Ovary (tissue), 9 donors: ENCODE measurements around the gene BZW1. TPM values are rescaled to one million over a fixed set of nuclear protein-coding genes. Genes with fewer than 3 reads are reported as not detected.
"Not testable (repeated sequence)": the region's sequence is repeated elsewhere in the genome, so short reads cannot be mapped to it uniquely, and the experiment has no call there.

Experiments
- DNase-seq, 5 donors: peaks; one replicate each; pipeline ENCODE4 v3.0.0-alpha.2; 2019 to 2020
- H3K27ac ChIP-seq, 2 donors: fragments of 200-600 bp; one replicate each; pipeline versions ENCODE4 v1.5.1 to v1.8.0; 2019 to 2022
- H3K27me3 ChIP-seq: fragments of 200-600 bp; one replicate; pipeline ENCODE4 v1.8.0; 2022
- H3K36me3 ChIP-seq: fragments of 200-600 bp; sonication (generic); one replicate; pipeline ENCODE4 v1.5.1; 2019
- H3K4me1 ChIP-seq: one replicate; pipeline ENCODE4 v1.8.1; 2013; ENCODE audit warnings: mild to moderate bottlenecking, moderate library complexity; ENCODE audit not compliant: insufficient read depth
- H3K4me3 ChIP-seq: fragments of 200-600 bp; sonication (generic); one replicate; pipeline ENCODE4 v1.5.1; 2017
- H3K9me3 ChIP-seq, 2 donors: fragments of 200-600 bp in 1 of 2; sonication (generic) in 1 of 2; one replicate each; pipeline versions ENCODE4 v1.5.1 to v1.8.1; 2013 to 2019; ENCODE audit warnings: mild to moderate bottlenecking in 1 of 2, moderate library complexity in 1 of 2
- EP300 ChIP-seq: sonication (generic); formaldehyde crosslinking; IDR thresholded peaks from one replicate; pipeline ENCODE4 v1.6.1; 2017; ENCODE audit warnings: antibody characterized with exemption
- POLR2A ChIP-seq: fragments of 450-650 bp; IDR thresholded peaks from one replicate; pipeline ENCODE4 v1.6.1; 2017; ENCODE audit warnings: antibody characterized with exemption, mild to moderate bottlenecking, moderate library complexity
- WGBS, 3 donors: extraction: QIAGEN DNeasy Blood & Tissue Kit in 1 of 3; methylation state at CpG; one replicate each; pipeline versions ENCODE4 v1.1.5 to v1.1.7; 2013 to 2017; 5-methylcytosine and 5-hydroxymethylcytosine counted together
- intact Hi-C, 4 donors: fragments of 100-400 bp; cut with DNase I; formaldehyde crosslinking; loops; one replicate each; pipeline versions ENCODE4 v1.11.0 to v1.15.1; 2022 to 2023
- polyA plus RNA-seq, 2 donors: library from polyadenylated mRNA; stranded (reverse); fragments of 200-250 nt in 1 of 2; fragments of 350-450 nt in 1 of 2; fragmentation: Illumina TruSeq in 1 of 2; extraction: RNeasy Lipid Tissue Mini Kit (QIAGEN cat#74804) in 1 of 2; gene quantifications; one replicate each; pipeline ENCODE4 v1.2.3, GENCODE V29; 2013 to 2014
- total RNA-seq, 7 donors: library from RNA; depleted of rRNA in 2 of 7; stranded (reverse); fragments of >200 nt in 2 of 7; fragmentation: NEBNext Ultra II Directional in 3 of 7; extraction: Animal tissue kit (Norgen Biotek cat#: 25700) in 3 of 7; gene quantifications; one replicate each; pipeline versions ENCODE4 v1.1.0 to v1.2.4, GENCODE V29; 2016 to 2023
- TF ChIP-seq, protein P1 (sequence below), 3 donors: fragments of 450-650 bp in 2 of 3; fragments of 200-600 bp in 1 of 3; IDR thresholded peaks; one replicate each; pipeline versions ENCODE4 v1.5.1 to v1.8.0; 2016 to 2022; ENCODE audit warnings: antibody characterized with exemption in 3 of 3, mild to moderate bottlenecking in 1 of 3
- donor health status: DM: no; HTN: no; CAD: no; lungs with moderate emphysema.
- donor health status: DM: no; HTN: no; CAD: no.
- donor health status: Bipolar disorder and iron deficiency.
- donor health status: DM: yes; HTN: yes; CAD: no.
- donor health status: DM: no; HTN: no; CAD: no.
- donor health status: DM: yes; HTN: yes; CAD: no.

Gene BZW1
- total and polyA plus RNA-seq, 9 donors: 47.0 to 278 (median 134) TPM

DNA sequence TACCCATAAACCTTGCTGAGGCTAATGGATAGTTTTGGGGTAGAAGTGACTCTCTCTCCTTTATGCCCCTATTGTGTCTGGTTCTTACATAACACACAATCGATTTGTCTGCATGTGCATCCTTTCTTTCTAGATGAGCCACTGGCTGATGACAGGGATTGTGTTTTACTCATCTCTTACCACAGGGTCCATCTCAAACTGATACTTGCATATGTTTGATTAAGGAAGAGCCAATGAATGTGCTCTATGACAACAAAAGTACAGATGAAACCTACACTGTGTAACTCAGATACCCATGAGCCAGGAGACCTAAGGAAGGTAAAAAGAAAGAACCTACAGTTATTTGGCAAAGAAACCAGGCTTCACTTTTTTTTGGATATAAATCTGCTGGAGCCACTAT lies 13.2 kb upstream of the BZW1 start:
- no peak overlapping the region for H3K4me3 ChIP-seq
- no peaks in the 10 kb centered on the region for H3K27me3 ChIP-seq
- H3K9me3 ChIP-seq: no peaks in the 10 kb centered on the region
- DNase-seq: no peak
- peaks cover 5% of the 10 kb centered on the region for H3K4me1 ChIP-seq
- no peaks in the 10 kb centered on the region for H3K36me3 ChIP-seq
- no peak for TF ChIP-seq POLR2A
- TF ChIP-seq EP300: no peak
- TF ChIP-seq, protein P1, sequence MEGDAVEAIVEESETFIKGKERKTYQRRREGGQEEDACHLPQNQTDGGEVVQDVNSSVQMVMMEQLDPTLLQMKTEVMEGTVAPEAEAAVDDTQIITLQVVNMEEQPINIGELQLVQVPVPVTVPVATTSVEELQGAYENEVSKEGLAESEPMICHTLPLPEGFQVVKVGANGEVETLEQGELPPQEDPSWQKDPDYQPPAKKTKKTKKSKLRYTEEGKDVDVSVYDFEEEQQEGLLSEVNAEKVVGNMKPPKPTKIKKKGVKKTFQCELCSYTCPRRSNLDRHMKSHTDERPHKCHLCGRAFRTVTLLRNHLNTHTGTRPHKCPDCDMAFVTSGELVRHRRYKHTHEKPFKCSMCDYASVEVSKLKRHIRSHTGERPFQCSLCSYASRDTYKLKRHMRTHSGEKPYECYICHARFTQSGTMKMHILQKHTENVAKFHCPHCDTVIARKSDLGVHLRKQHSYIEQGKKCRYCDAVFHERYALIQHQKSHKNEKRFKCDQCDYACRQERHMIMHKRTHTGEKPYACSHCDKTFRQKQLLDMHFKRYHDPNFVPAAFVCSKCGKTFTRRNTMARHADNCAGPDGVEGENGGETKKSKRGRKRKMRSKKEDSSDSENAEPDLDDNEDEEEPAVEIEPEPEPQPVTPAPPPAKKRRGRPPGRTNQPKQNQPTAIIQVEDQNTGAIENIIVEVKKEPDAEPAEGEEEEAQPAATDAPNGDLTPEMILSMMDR (IDR thresholded peaks at IDR 0.05): no peak
- intact Hi-C loops: loop anchor here in 1 of 4 donors (10.0 kb wide), 1 partner anchor 54 kb away; no protein-coding TSS in a partner anchor
- H3K27ac ChIP-seq: no peak overlapping the region
- 86 to 98% (median 92%) methylated on average over 1 of the region's 1 CpG for WGBS, 3 donors

DNA sequence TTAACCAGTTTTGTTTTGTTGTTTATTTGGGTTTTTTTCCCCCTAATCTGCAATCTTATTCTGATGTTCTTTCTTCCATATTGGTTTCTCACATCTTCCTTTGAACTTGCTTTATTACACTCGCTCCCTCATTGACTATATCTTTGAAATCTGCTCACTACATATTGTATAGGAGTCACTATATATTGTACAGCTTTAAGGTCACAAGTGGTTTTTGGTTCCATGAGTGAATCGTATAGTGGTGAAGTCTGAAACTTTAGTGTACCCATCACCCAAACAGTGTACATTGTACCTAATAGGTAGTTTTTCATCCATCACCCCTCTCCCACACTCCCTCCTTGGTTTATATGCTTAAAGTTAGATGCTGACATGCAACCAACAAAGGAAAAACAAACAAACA lies 11.3 kb upstream of the BZW1 start:
- no peak overlapping the region for H3K4me3 ChIP-seq
- TF ChIP-seq, protein P1 (IDR thresholded peaks at IDR 0.05): no peak
- no peak for TF ChIP-seq POLR2A
- no peak for TF ChIP-seq EP300
- no peaks in the 10 kb centered on the region for H3K27me3 ChIP-seq
- no peak for DNase-seq
- H3K36me3 ChIP-seq: no peaks in the 10 kb centered on the region
- WGBS, 3 donors: 92 to 94% (median 94%) methylated on average over 2 of the region's 2 CpGs
- intact Hi-C loops: no loop called here
- peaks cover 2% of the 10 kb centered on the region for H3K4me1 ChIP-seq
- H3K9me3 ChIP-seq: no peaks in the 10 kb centered on the region
- no peak overlapping the region for H3K27ac ChIP-seq

DNA sequence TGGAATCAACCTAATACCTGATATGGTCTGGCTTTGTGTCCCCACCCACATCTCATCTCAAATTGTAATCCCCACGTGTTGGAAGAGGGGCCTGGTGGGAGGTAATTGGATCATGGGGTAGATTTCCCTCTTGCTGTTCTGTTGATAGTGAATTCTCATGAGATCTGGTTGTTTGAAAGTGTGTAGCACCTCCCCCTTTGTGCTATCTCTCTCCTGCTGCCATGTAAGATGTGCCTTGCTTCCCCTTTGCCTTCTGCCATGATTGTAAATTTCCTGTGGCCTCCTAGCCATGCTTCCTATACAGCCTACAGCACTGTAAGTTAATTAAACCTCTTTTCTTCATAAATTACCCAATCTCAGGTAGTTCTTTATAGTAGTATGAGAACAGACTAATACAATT lies 10.3 kb upstream of the BZW1 start:
- intact Hi-C loops, H3K4me3 ChIP-seq, H3K36me3 ChIP-seq, H3K27ac ChIP-seq, H3K4me1 ChIP-seq, DNase-seq, H3K9me3 ChIP-seq, H3K27me3 ChIP-seq: not testable (repeated sequence)
- WGBS, 3 donors: no CpG with 5 or more reads among the region's 1 CpG

DNA sequence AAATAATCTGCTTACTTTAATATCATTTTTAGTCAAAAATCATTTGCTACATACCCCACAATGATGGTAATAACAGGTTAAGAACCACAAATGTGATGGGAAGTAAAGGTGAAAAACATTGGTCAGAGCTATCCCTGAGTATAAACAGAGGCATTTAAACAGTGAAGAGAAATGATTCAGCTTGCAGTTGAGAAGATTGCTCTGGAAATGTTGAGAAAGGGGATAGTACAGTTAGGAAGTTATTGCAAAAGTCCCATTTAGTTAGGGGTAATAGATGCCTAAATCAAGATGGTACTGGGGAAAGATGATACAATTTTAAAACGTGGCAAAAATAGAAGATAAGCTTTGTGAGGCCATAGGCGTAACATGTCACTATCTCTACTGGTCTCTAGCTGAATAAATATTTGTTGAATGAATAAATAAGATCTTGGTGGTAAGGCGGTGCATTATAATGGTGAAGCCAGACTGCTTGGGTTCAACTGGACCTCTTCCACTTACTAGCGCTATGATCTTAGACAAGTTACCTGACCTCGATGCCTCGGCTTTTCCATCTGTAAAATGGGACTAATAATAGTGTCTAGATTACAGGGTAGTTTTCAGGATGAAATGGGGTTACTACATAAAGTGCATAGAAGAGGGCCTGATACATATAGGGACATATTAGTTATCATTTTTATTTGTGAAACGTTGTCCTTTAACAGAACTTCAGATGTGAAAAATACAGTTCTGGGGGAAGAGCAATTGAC lies 2.0 kb upstream of the BZW1 start:
- H3K36me3 ChIP-seq: no peaks in the 10 kb centered on the region
- H3K27me3 ChIP-seq: no peaks in the 10 kb centered on the region
- 77 to 82% (median 78%) methylated on average over 7 of the region's 7 CpGs for WGBS, 3 donors
- peaks cover 2% of the 10 kb centered on the region for H3K4me1 ChIP-seq
- H3K4me3 ChIP-seq: no peak overlapping the region
- TF ChIP-seq EP300: no peak
- TF ChIP-seq, protein P1 (IDR thresholded peaks at IDR 0.05): no peak
- TF ChIP-seq POLR2A: no peak
- peak overlapping the region in 1 of 2 donors; percentile 95 for H3K27ac ChIP-seq
- no peak for DNase-seq
- no peaks in the 10 kb centered on the region for H3K9me3 ChIP-seq
- intact Hi-C loops: loop anchor here (5.0 to 10.0 kb wide), 4 partner anchors 53 to 97 kb away; partner anchors contain the start of gene CLK1 (in 3 of the 4)
